Measurements from ENCODE around the gene PLCB3.

Gene PLCB3

GRCh38 chr11:64250415-64251015, 815 bp upstream of the PLCB3 start:
- DNase-seq (ENCODE audit: low spot score): no peak

GRCh38 chr11:64251753-64252002, 348 bp downstream of the PLCB3 start:
- DNase-seq (ENCODE audit: low spot score): no peak

GRCh38 chr11:64252003-64252872, 908 bp downstream of the PLCB3 start:
- DNase-seq (ENCODE audit: low spot score): peak; percentile 58

GRCh38 chr11:64253043-64253442, 1.7 kb downstream of the PLCB3 start:
- DNase-seq (ENCODE audit: low spot score): no peak

GRCh38 chr11:64253481-64253880, 2.2 kb downstream of the PLCB3 start:
- no peak for DNase-seq (ENCODE audit: low spot score)

- DNase-seq (ENCODE audit: low spot score): no peak
Measured at GRCh38 chr11:64254326-64254725, 3.0 kb downstream of the PLCB3 start.

GRCh38 chr11:64255135-64256128, 4.1 kb downstream of the PLCB3 start:
- DNase-seq (ENCODE audit: low spot score): no peak

GRCh38 chr11:64256300-64256699, 5.0 kb downstream of the PLCB3 start:
- no peak for DNase-seq (ENCODE audit: low spot score)

- DNase-seq (ENCODE audit: low spot score): no peak
Measured at GRCh38 chr11:64258356-64258755, 7.0 kb downstream of the PLCB3 start.

- no peak for DNase-seq (ENCODE audit: low spot score)
Measured at GRCh38 chr11:64258946-64259532, 7.7 kb downstream of the PLCB3 start.

- no peak for DNase-seq (ENCODE audit: low spot score)
Measured at GRCh38 chr11:64259533-64260067, 8.3 kb downstream of the PLCB3 start.

GRCh38 chr11:64260147-64260708, 8.9 kb downstream of the PLCB3 start:
- DNase-seq (ENCODE audit: low spot score): no peak

- DNase-seq (ENCODE audit: low spot score): no peak
Measured at GRCh38 chr11:64261556-64262080, 10.3 kb downstream of the PLCB3 start.

GRCh38 chr11:64262271-64263002, 11.1 kb downstream of the PLCB3 start:
- no peak for DNase-seq (ENCODE audit: low spot score)

- no peak for DNase-seq (ENCODE audit: low spot score)
Measured at GRCh38 chr11:64263021-64263946, 12.0 kb downstream of the PLCB3 start.

GRCh38 chr11:64263947-64264317, 12.6 kb downstream of the PLCB3 start:
- no peak for DNase-seq (ENCODE audit: low spot score)

GRCh38 chr11:64264371-64264852, 13.1 kb downstream of the PLCB3 start:
- no peak for DNase-seq (ENCODE audit: low spot score)

GRCh38 chr11:64265176-64266160, 14.1 kb downstream of the PLCB3 start:
- no peak for DNase-seq (ENCODE audit: low spot score)
